KMS-11 (cell line): Measurements from ENCODE around the gene TRIM69.
"Not testable (repeated sequence)": the region's sequence is repeated elsewhere in the genome, so short reads cannot be mapped to it uniquely, and the experiment has no call there.

Experiments
- H2AFZ ChIP-seq: fragments of 200-600 bp; sonication (generic); 2 replicates; pipeline ENCODE4 v1.6.1; 2016; ENCODE audit warnings: antibody characterized with exemption, mixed run types, low read depth
- H3K27ac ChIP-seq: fragments of 200-600 bp; sonication (generic); 2 replicates; pipeline ENCODE4 v1.6.1; 2016; ENCODE audit warnings: mild to moderate bottlenecking, mixed run types
- H3K27me3 ChIP-seq: fragments of 200-600 bp; sonication (generic); 2 replicates; pipeline ENCODE4 v1.6.1; 2017; ENCODE audit warnings: mild to moderate bottlenecking, low read depth, mixed run types, moderate library complexity; ENCODE audit not compliant: insufficient read depth
- H3K36me3 ChIP-seq: fragments of 200-600 bp; sonication (generic); 2 replicates; pipeline ENCODE4 v1.6.1; 2017; ENCODE audit warnings: mild to moderate bottlenecking, mixed run types; ENCODE audit not compliant: insufficient read depth
- H3K4me1 ChIP-seq: fragments of 200-600 bp; sonication (generic); 2 replicates; pipeline ENCODE4 v1.6.1; 2016; ENCODE audit warnings: mild to moderate bottlenecking, low read depth, mixed run types; ENCODE audit not compliant: poor library complexity, severe bottlenecking
- H3K4me2 ChIP-seq: fragments of 200-600 bp; sonication (generic); 2 replicates; pipeline ENCODE4 v1.7.0; 2016; ENCODE audit warnings: mild to moderate bottlenecking, mixed run types
- H3K4me3 ChIP-seq: fragments of 200-600 bp; sonication (generic); IDR thresholded peaks from 2 replicates; pipeline ENCODE4 v1.6.1; 2017; ENCODE audit warnings: low read depth, low read length, mixed read lengths; ENCODE audit not compliant: insufficient read depth
- H3K79me2 ChIP-seq: fragments of 200-600 bp; sonication (generic); 2 replicates; pipeline ENCODE4 v1.6.1; 2016; ENCODE audit warnings: low read depth, mixed run types; ENCODE audit not compliant: insufficient read depth
- H3K9ac ChIP-seq: fragments of 200-600 bp; sonication (generic); 2 replicates; pipeline ENCODE4 v1.6.1; 2016; ENCODE audit warnings: mild to moderate bottlenecking, mixed run types
- H4K20me1 ChIP-seq: fragments of 200-600 bp; sonication (generic); 2 replicates; pipeline ENCODE4 v1.6.1; 2016; ENCODE audit warnings: mild to moderate bottlenecking, mixed run types; ENCODE audit not compliant: insufficient read depth
- CTCF ChIP-seq: fragments of 200-600 bp; sonication (generic); conservative IDR thresholded peaks from 2 replicates; pipeline ENCODE4 v1.6.1; 2017; ENCODE audit warnings: low read depth, mild to moderate bottlenecking, antibody characterized with exemption, low read length, moderate library complexity, mixed read lengths

The TRIM69 gene

GRCh38 chr15:44738340-44738984 is 2.1 kb downstream of the TRIM69 start:
- H3K4me2 ChIP-seq, result no peak overlapping the region
- H2AFZ ChIP-seq, result no peak overlapping the region
- H3K27ac ChIP-seq, result no peak overlapping the region
- H3K4me3 ChIP-seq, result no peak overlapping the region
- no peaks in the 10 kb centered on the region for H3K79me2 ChIP-seq
- no peaks in the 10 kb centered on the region for H4K20me1 ChIP-seq
- no peak overlapping the region for H3K9ac ChIP-seq
- no peaks in the 10 kb centered on the region for H3K4me1 ChIP-seq
- peak; percentile 82 for TF ChIP-seq CTCF
- H3K36me3 ChIP-seq, result no peaks in the 10 kb centered on the region
- H3K27me3 ChIP-seq, result no peaks in the 10 kb centered on the region

- not testable (repeated sequence) for H3K27me3 ChIP-seq, H2AFZ ChIP-seq, H3K4me2 ChIP-seq
Measured at GRCh38 chr15:44739222-44739847, 3.0 kb downstream of the TRIM69 start.

GRCh38 chr15:44743454-44743853 is 7.1 kb downstream of the TRIM69 start:
- H3K79me2 ChIP-seq, H3K4me2 ChIP-seq, H3K36me3 ChIP-seq, H3K4me3 ChIP-seq, H2AFZ ChIP-seq, H4K20me1 ChIP-seq, H3K27ac ChIP-seq, H3K4me1 ChIP-seq, H3K9ac ChIP-seq, H3K27me3 ChIP-seq: not testable (repeated sequence)

More at GRCh38 chr15:44739222-44739847, 3.0 kb downstream of the TRIM69 start:
- H3K27ac ChIP-seq, H4K20me1 ChIP-seq, H3K4me3 ChIP-seq, H3K9ac ChIP-seq, H3K4me1 ChIP-seq, H3K36me3 ChIP-seq, H3K79me2 ChIP-seq: not testable (repeated sequence)

GRCh38 chr15:44753345-44753744 is 17.0 kb downstream of the TRIM69 start:
- no peak for TF ChIP-seq CTCF
- Histone ChIP-seq H3K4me2 (no peak overlapping the region), H3K4me3 (no peak overlapping the region), H3K79me2 (no peaks in the 10 kb centered on the region), H3K36me3 (no peaks in the 10 kb centered on the region), H2AFZ (no peak overlapping the region), H3K4me1 (no peaks in the 10 kb centered on the region), H3K27me3 (no peaks in the 10 kb centered on the region), H3K27ac (no peak overlapping the region), H3K9ac (no peak overlapping the region), H4K20me1 (no peaks in the 10 kb centered on the region)

- no peak for TF ChIP-seq CTCF
- H3K27ac ChIP-seq, result no peak overlapping the region
Measured at GRCh38 chr15:44763187-44763586, 26.9 kb downstream of the TRIM69 start.

More at GRCh38 chr15:44763187-44763586, 26.9 kb downstream of the TRIM69 start:
- no peaks in the 10 kb centered on the region for H3K4me1 ChIP-seq
- H3K9ac ChIP-seq, result no peak overlapping the region
- H4K20me1 ChIP-seq, result no peaks in the 10 kb centered on the region
- H2AFZ ChIP-seq, result no peak overlapping the region
- no peaks in the 10 kb centered on the region for H3K79me2 ChIP-seq
- H3K4me3 ChIP-seq, result no peak overlapping the region
- H3K4me2 ChIP-seq, result no peak overlapping the region
- H3K27me3 ChIP-seq, result no peaks in the 10 kb centered on the region
- no peaks in the 10 kb centered on the region for H3K36me3 ChIP-seq
